GM12865 (cell line): ENCODE results near the gene DNAJB1.

ENCODE experiments used
- DNase-seq: peaks from one replicate; pipeline ENCODE4 v3.0.0; 2010; ENCODE audit warnings: low read depth
- H3K4me3 ChIP-seq: 2 replicates; pipeline ENCODE4 v1.5.1; 2011; ENCODE audit warnings: mild to moderate bottlenecking, low read depth, low read length, control low read depth
- CTCF ChIP-seq: IDR thresholded peaks from 2 replicates; pipeline ENCODE4 v1.5.1; 2011; ENCODE audit warnings: low read length, control low read depth, low read depth, inconsistent platforms; ENCODE audit not compliant: insufficient read depth; ENCODE audit errors: missing control alignments

DNAJB1 gene

GRCh38 chr19:14559916-14560775, 41.9 kb upstream of the DNAJB1 start:
- H3K4me3 ChIP-seq, result no peak overlapping the region
- no peak for DNase-seq
- no peak for TF ChIP-seq CTCF

- no peak for TF ChIP-seq CTCF
- no peak overlapping the region for H3K4me3 ChIP-seq
- DNase-seq, result no peak
Measured at GRCh38 chr19:14558370-14559066, 40.3 kb upstream of the DNAJB1 start.

GRCh38 chr19:14556662-14557188, 38.5 kb upstream of the DNAJB1 start:
- no peak overlapping the region for H3K4me3 ChIP-seq
- peak; percentile 98 for TF ChIP-seq CTCF
- peak; percentile 91 for DNase-seq

GRCh38 chr19:14555918-14556661, 37.9 kb upstream of the DNAJB1 start:
- DNase-seq, result no peak
- TF ChIP-seq CTCF, result no peak
- H3K4me3 ChIP-seq, result no peak overlapping the region

- TF ChIP-seq CTCF, result no peak
- H3K4me3 ChIP-seq, result no peak overlapping the region
- no peak for DNase-seq
Measured at GRCh38 chr19:14554382-14554812, 36.2 kb upstream of the DNAJB1 start.

GRCh38 chr19:14553939-14554243, 35.7 kb upstream of the DNAJB1 start:
- no peak for TF ChIP-seq CTCF
- no peak overlapping the region for H3K4me3 ChIP-seq
- DNase-seq, result no peak
